Glutamatergic neuron (in vitro differentiated cells): ENCODE measurements around the gene NARF. TPM values are rescaled to one million over a fixed set of nuclear protein-coding genes. Genes with fewer than 3 reads are reported as not detected.
"Not testable (repeated sequence)": the region's sequence is repeated elsewhere in the genome, so short reads cannot be mapped to it uniquely, and the experiment has no call there.

Source experiments
- DNase-seq: peaks from one replicate; pipeline ENCODE4 v3.0.0; 2022
- H3K27ac Mint-ChIP-seq: one replicate; pipeline ENCODE4 v1.8.0; 2020; ENCODE audit warnings: mild to moderate bottlenecking, mixed read lengths, inconsistent platforms; ENCODE audit not compliant: unreplicated experiment
- H3K27me3 Mint-ChIP-seq: one replicate; pipeline ENCODE4 v1.8.0; 2020; ENCODE audit warnings: mild to moderate bottlenecking, moderate library complexity, mixed read lengths, inconsistent platforms; ENCODE audit not compliant: unreplicated experiment
- H3K36me3 Mint-ChIP-seq: one replicate; pipeline ENCODE4 v1.8.0; 2020; ENCODE audit warnings: mild to moderate bottlenecking, mixed read lengths, inconsistent platforms; ENCODE audit not compliant: unreplicated experiment
- H3K4me1 Mint-ChIP-seq: one replicate; pipeline ENCODE4 v1.8.0; 2020; ENCODE audit warnings: mild to moderate bottlenecking, low read depth, mixed read lengths, inconsistent platforms; ENCODE audit not compliant: unreplicated experiment
- H3K4me3 Mint-ChIP-seq: one replicate; pipeline ENCODE4 v1.8.0; 2020; ENCODE audit warnings: mild to moderate bottlenecking, mixed read lengths, inconsistent platforms; ENCODE audit not compliant: unreplicated experiment
- H3K9me3 Mint-ChIP-seq: one replicate; pipeline ENCODE4 v1.8.0; 2020; ENCODE audit warnings: mild to moderate bottlenecking, moderate library complexity, mixed read lengths, inconsistent platforms; ENCODE audit not compliant: unreplicated experiment
- CTCF ChIP-seq: fragments of 200-600 bp; sonication (generic); IDR thresholded peaks from one replicate; pipeline ENCODE4 v1.5.0; 2021; ENCODE audit not compliant: partially characterized antibody, unreplicated experiment
- total RNA-seq: library from RNA; stranded (reverse); fragmentation: NEBNext Ultra II Directional; extraction: Animal tissue kit (Norgen Biotek cat#: 25700); gene quantifications from one replicate; pipeline ENCODE4 v1.2.1, GENCODE V29; 2021; ENCODE audit not compliant: unreplicated experiment

The NARF gene
- total RNA-seq, 1 donor from 2014 or later: 177 TPM

DNA sequence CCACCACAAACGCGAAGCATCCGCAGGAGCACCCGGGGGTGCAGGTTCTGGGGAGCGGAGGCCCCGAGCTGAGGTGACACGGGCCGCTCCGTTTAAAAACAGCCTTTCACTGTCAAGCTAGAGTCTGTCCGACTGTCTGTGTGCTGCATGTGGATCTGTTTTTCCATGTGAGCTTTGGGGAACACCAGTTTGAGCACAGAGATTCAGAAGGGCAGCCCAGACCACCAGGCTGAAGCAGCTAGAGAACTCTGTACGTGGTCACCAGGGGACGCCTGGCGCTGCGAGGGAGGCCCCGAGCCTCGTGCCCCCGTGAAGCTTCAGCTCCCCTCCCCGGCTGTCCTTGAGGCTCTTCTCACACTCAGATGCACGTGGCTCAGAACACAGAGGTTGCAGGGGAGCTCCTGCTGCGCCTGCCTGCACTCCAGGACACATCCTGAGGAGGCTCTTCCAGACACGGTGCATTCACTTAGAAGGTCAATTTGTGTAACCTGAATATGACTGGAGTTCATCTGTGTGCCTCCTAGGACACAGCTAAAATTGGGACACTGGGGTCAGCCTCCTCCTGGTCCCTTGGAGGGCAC, 45.3 kb downstream of the NARF start:
- Mint-ChIP-seq H3K4me3 (no peak overlapping the region), H3K9me3 (no peaks in the 10 kb centered on the region), H3K27ac (no peak overlapping the region), H3K4me1 (no peaks in the 10 kb centered on the region), H3K36me3 (no peaks in the 10 kb centered on the region), H3K27me3 (no peaks in the 10 kb centered on the region)
- no peak for TF ChIP-seq CTCF
- no peak for DNase-seq

- Mint-ChIP-seq H3K36me3 (no peaks in the 10 kb centered on the region), H3K9me3 (no peaks in the 10 kb centered on the region), H3K4me3 (no peak overlapping the region), H3K4me1 (no peaks in the 10 kb centered on the region), H3K27ac (no peak overlapping the region), H3K27me3 (no peaks in the 10 kb centered on the region)
- no peak for DNase-seq
- no peak for TF ChIP-seq CTCF
Measured at GRCh38 chr17:82505296-82505695, 46.8 kb downstream of the NARF start.

DNA sequence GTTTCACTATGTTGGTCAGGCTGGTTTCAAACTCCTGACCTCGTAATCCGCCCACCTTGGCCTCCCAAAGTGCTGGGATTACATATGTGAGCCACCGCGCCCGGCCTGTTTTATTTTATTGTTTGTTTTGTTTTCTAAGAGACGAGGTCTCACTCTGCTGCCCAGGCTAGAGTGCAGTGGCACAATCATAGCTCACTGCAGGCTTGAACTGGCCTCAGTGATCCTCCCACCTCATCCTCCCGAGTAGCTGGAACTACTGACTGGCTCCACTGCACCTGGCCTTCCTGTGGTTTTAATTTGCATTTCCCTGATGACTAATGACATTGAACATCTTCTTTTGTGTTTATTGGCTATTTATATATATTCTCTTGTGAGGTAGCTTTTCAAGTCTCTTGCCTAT, 47.9 kb downstream of the NARF start:
- not testable (repeated sequence) for H3K9me3 Mint-ChIP-seq, H3K36me3 Mint-ChIP-seq, H3K27ac Mint-ChIP-seq, H3K27me3 Mint-ChIP-seq, H3K4me3 Mint-ChIP-seq, H3K4me1 Mint-ChIP-seq, DNase-seq

- H3K27ac Mint-ChIP-seq: no peak overlapping the region
- DNase-seq: no peak
- no peaks in the 10 kb centered on the region for H3K27me3 Mint-ChIP-seq
- no peaks in the 10 kb centered on the region for H3K4me1 Mint-ChIP-seq
- TF ChIP-seq CTCF: no peak
- no peaks in the 10 kb centered on the region for H3K36me3 Mint-ChIP-seq
- H3K4me3 Mint-ChIP-seq: no peak overlapping the region
- H3K9me3 Mint-ChIP-seq: no peaks in the 10 kb centered on the region
Measured at GRCh38 chr17:82507631-82508175, 49.2 kb downstream of the NARF start.

- not testable (repeated sequence) for H3K4me3 Mint-ChIP-seq, H3K36me3 Mint-ChIP-seq, H3K9me3 Mint-ChIP-seq, H3K4me1 Mint-ChIP-seq, DNase-seq, H3K27me3 Mint-ChIP-seq, H3K27ac Mint-ChIP-seq
Measured at GRCh38 chr17:82511642-82512041, 53.1 kb downstream of the NARF start.

DNA sequence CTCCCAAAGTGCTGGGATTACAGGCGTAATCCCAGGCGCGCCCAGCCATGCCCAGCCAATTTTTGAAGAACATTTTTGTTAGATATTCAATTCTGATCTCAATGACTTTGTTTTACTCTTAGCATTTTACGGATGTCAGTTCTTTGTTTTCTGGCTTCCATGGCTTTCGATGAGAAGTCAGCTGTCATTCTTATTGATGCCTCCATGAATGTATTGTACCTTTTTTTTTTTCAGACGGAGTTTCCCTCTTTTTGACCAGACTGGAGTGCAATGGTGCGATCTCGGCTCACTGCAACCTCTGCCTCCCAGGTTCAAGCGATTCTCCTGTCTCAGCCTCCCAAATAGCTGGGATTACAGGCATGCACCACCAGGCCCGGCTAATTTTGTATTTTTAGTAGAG, 55.3 kb downstream of the NARF start:
- DNase-seq, H3K4me1 Mint-ChIP-seq, H3K9me3 Mint-ChIP-seq, H3K36me3 Mint-ChIP-seq, H3K27me3 Mint-ChIP-seq, H3K4me3 Mint-ChIP-seq, H3K27ac Mint-ChIP-seq: not testable (repeated sequence)
